Neural crest cell (in vitro differentiated cells): ENCODE results near the gene PITX2. TPM values are rescaled to one million over a fixed set of nuclear protein-coding genes. Genes with fewer than 3 reads are reported as not detected.

Source experiments
- DNase-seq: peaks from one replicate; pipeline ENCODE4 v3.0.0; 2021; ENCODE audit warnings: low read depth, mixed read lengths, low spot score
- H3K27ac Mint-ChIP-seq: one replicate; pipeline ENCODE4 v1.8.0; 2021; ENCODE audit warnings: mild to moderate bottlenecking, mixed read lengths; ENCODE audit not compliant: unreplicated experiment
- H3K27me3 Mint-ChIP-seq: 2 replicates; pipeline ENCODE4 v1.8.0; 2021; ENCODE audit warnings: low read depth, mild to moderate bottlenecking, mixed read lengths
- H3K36me3 Mint-ChIP-seq: 2 replicates; pipeline ENCODE4 v1.8.0; 2021; ENCODE audit warnings: low read depth, mild to moderate bottlenecking, mixed read lengths
- H3K4me1 Mint-ChIP-seq: 2 replicates; pipeline ENCODE4 v1.8.0; 2021; ENCODE audit warnings: mixed read lengths
- H3K4me3 Mint-ChIP-seq: one replicate; pipeline ENCODE4 v1.8.0; 2021; ENCODE audit warnings: mild to moderate bottlenecking, mixed read lengths
- H3K9me3 Mint-ChIP-seq: 2 replicates; pipeline ENCODE4 v1.8.0; 2021; ENCODE audit warnings: mixed read lengths
- CTCF ChIP-seq: fragments of 200-600 bp; sonication (generic); conservative IDR thresholded peaks from 2 replicates; pipeline ENCODE4 v1.5.0; 2021; ENCODE audit warnings: antibody characterized with exemption, mild to moderate bottlenecking
- total RNA-seq: library from RNA; stranded (reverse); gene quantifications from 2 replicates; pipeline ENCODE4 v1.2.1, GENCODE V29; 2021

PITX2 gene
- total RNA-seq, 1 donor from 2014 or later: 0.58 TPM

- Mint-ChIP-seq H3K9me3 (no peaks in the 10 kb centered on the region), H3K4me3 (no peak overlapping the region), H3K27me3 (peaks cover 95% of the 10 kb centered on the region), H3K36me3 (no peaks in the 10 kb centered on the region), H3K4me1 (peaks cover 23% of the 10 kb centered on the region), H3K27ac (no peak overlapping the region)
- no peak for DNase-seq
- TF ChIP-seq CTCF: no peak
These were observed 10.1 kb downstream of the PITX2 start for GRCh38 chr4:110612631-110613269.

GRCh38 chr4:110611968-110612447 is 10.9 kb downstream of the PITX2 start:
- no peak for DNase-seq
- no peak overlapping the region for H3K27ac Mint-ChIP-seq
- peaks cover 23% of the 10 kb centered on the region for H3K4me1 Mint-ChIP-seq
- peaks cover 88% of the 10 kb centered on the region for H3K27me3 Mint-ChIP-seq
- no peaks in the 10 kb centered on the region for H3K36me3 Mint-ChIP-seq
- H3K9me3 Mint-ChIP-seq: no peaks in the 10 kb centered on the region
- H3K4me3 Mint-ChIP-seq: no peak overlapping the region
- TF ChIP-seq CTCF: no peak

- Mint-ChIP-seq H3K9me3 (no peaks in the 10 kb centered on the region), H3K36me3 (no peaks in the 10 kb centered on the region), H3K4me1 (peaks cover 21% of the 10 kb centered on the region), H3K27me3 (peaks cover 80% of the 10 kb centered on the region), H3K4me3 (no peak overlapping the region), H3K27ac (no peak overlapping the region)
- no peak for DNase-seq
- no peak for TF ChIP-seq CTCF
These were observed 11.7 kb downstream of the PITX2 start for GRCh38 chr4:110610940-110611831.

GRCh38 chr4:110610620-110610939 is 12.3 kb downstream of the PITX2 start:
- DNase-seq: no peak
- Mint-ChIP-seq H3K27ac (no peak overlapping the region), H3K27me3 (peaks cover 76% of the 10 kb centered on the region), H3K9me3 (no peaks in the 10 kb centered on the region), H3K36me3 (no peaks in the 10 kb centered on the region), H3K4me1 (peaks cover 15% of the 10 kb centered on the region), H3K4me3 (no peak overlapping the region)
- TF ChIP-seq CTCF: no peak

GRCh38 chr4:110609044-110609750 is 13.7 kb downstream of the PITX2 start:
- H3K36me3 Mint-ChIP-seq: no peaks in the 10 kb centered on the region
- TF ChIP-seq CTCF: no peak
- H3K4me1 Mint-ChIP-seq: peaks cover 12% of the 10 kb centered on the region
- no peak overlapping the region for H3K27ac Mint-ChIP-seq
- no peaks in the 10 kb centered on the region for H3K9me3 Mint-ChIP-seq
- DNase-seq: no peak
- H3K4me3 Mint-ChIP-seq: no peak overlapping the region
- H3K27me3 Mint-ChIP-seq: peaks cover 67% of the 10 kb centered on the region
